ENCODE results near the gene THOP1.

THOP1 gene

GRCh38 chr19:2856457-2857050, 71.3 kb downstream of the THOP1 start:
- no peak for DNase-seq

GRCh38 chr19:2858864-2859263, 73.6 kb downstream of the THOP1 start:
- DNase-seq = no peak

- no peak for DNase-seq
Measured at GRCh38 chr19:2863816-2864215, 78.5 kb downstream of the THOP1 start.

All from hematopoietic multipotent progenitor cell treated with erythropoietin and hydrocortisone succinate and interleukin-3 and kit ligand, for 4 days (in vitro differentiated cells).